G401.6 (cell line): ENCODE data around the gene LRP1.
A peak's percentile ranks its signal among the peaks of the same experiment; 100 is the strongest.

Source experiments
- FAIRE-seq: peaks from 2 replicates; lab custom pipeline; 2012; peaks lifted over from hg19 to GRCh38; lab: Jason Lieb, UNC

LRP1 gene

GRCh38 chr12:57196439-57196838 is 68.2 kb downstream of the LRP1 start:
- no peak for FAIRE-seq

GRCh38 chr12:57196956-57197355 is 68.7 kb downstream of the LRP1 start:
- no peak for FAIRE-seq

GRCh38 chr12:57198329-57198728 is 70.0 kb downstream of the LRP1 start:
- no peak for FAIRE-seq

GRCh38 chr12:57199191-57199590 is 70.9 kb downstream of the LRP1 start:
- FAIRE-seq: no peak

GRCh38 chr12:57200497-57200896 is 72.2 kb downstream of the LRP1 start:
- no peak for FAIRE-seq

- no peak for FAIRE-seq
Observed at GRCh38 chr12:57201219-57201618, 72.9 kb downstream of the LRP1 start.

GRCh38 chr12:57201631-57202030 is 73.3 kb downstream of the LRP1 start:
- no peak for FAIRE-seq

GRCh38 chr12:57202321-57202720 is 74.0 kb downstream of the LRP1 start:
- no peak for FAIRE-seq

GRCh38 chr12:57203201-57203600 is 74.9 kb downstream of the LRP1 start:
- no peak for FAIRE-seq

GRCh38 chr12:57203791-57204190 is 75.5 kb downstream of the LRP1 start:
- no peak for FAIRE-seq

- FAIRE-seq: no peak
Observed at GRCh38 chr12:57204454-57204853, 76.2 kb downstream of the LRP1 start.

- FAIRE-seq: no peak
Observed at GRCh38 chr12:57205186-57205585, 76.9 kb downstream of the LRP1 start.

GRCh38 chr12:57205931-57206330 is 77.6 kb downstream of the LRP1 start:
- FAIRE-seq: no peak

- FAIRE-seq: no peak
Observed at GRCh38 chr12:57207731-57208630, 79.7 kb downstream of the LRP1 start.

GRCh38 chr12:57208631-57209282 is 80.5 kb downstream of the LRP1 start:
- no peak for FAIRE-seq

- no peak for FAIRE-seq
Observed at GRCh38 chr12:57209916-57210315, 81.6 kb downstream of the LRP1 start.

GRCh38 chr12:57210461-57210860 is 82.2 kb downstream of the LRP1 start:
- no peak for FAIRE-seq

- FAIRE-seq: no peak
Observed at GRCh38 chr12:57210926-57211692, 82.8 kb downstream of the LRP1 start.

GRCh38 chr12:57211791-57212700 is 83.8 kb downstream of the LRP1 start:
- no peak for FAIRE-seq

- FAIRE-seq: no peak
Observed at GRCh38 chr12:57212701-57213057, 84.4 kb downstream of the LRP1 start.

- FAIRE-seq: peak; percentile 96
Observed at GRCh38 chr12:57213058-57213715, 84.9 kb downstream of the LRP1 start.
